Spleen (tissue), 7 donors: ENCODE data around the gene ADARB1.

ENCODE experiments used
- CTCF ChIP-seq, 11 experiments: fragments of 200-600 bp in 7 of 11; fragments of 450-650 bp in 4 of 11; sonication (generic) in 4 of 11; IDR thresholded peaks in 8 of 11; conservative IDR thresholded peaks in 3 of 11; 1 replicate in 7 of 11; 2 replicates in 4 of 11; pipeline versions ENCODE4 v1.4.0 to v1.8.0; 2016 to 2021; ENCODE audit warnings: antibody characterized with exemption in 11 of 11, inconsistent platforms in 4 of 11, mild to moderate bottlenecking in 1 of 11
- POLR2A ChIP-seq, 3 donors: fragments of 450-650 bp; IDR thresholded peaks; one replicate each; pipeline ENCODE4 v1.5.1; 2017; ENCODE audit warnings: antibody characterized with exemption in 3 of 3, mild to moderate bottlenecking in 1 of 3
- POLR2AphosphoS5 ChIP-seq, 3 donors: sonication (generic); formaldehyde crosslinking; IDR thresholded peaks; one replicate each; pipeline ENCODE4 v1.5.1; 2017; ENCODE audit warnings: antibody characterized with exemption in 3 of 3
- donor health status: DM: no; HTN: no; CAD: no; lungs with moderate emphysema.
- donor health status: DM: no; HTN: no; CAD: no.
- donor health status: DM: no; HTN: no; CAD: no.

GRCh38 chr21:45154511-45155508, 80.4 kb downstream of the ADARB1 start:
- TF ChIP-seq CTCF (IDR thresholded peaks at IDR 0.05 in 8 of 11, conservative IDR thresholded peaks at IDR 0.05 in 3 of 11) = no peak
- TF ChIP-seq POLR2A (IDR thresholded peaks at IDR 0.05) = no peak
- TF ChIP-seq POLR2AphosphoS5 (IDR thresholded peaks at IDR 0.05) = no peak
